MCF 10A (cell line): ENCODE data around the gene PTPRO. TPM values are rescaled to one million over a fixed set of nuclear protein-coding genes. Genes with fewer than 3 reads are reported as not detected.

Experiments
- BruUV-seq: library from RNA; stranded (reverse); fragments of 400-500 nt; replicated peaks from 2 replicates; lab custom pipeline; 2021; lab: Mats Ljungman, UMichigan
- CTCF ChIA-PET: fragments of 300-600 bp; sonication (Branson Sonifier 250); formaldehyde crosslinking; extraction: SDS; loops from one replicate; lab custom pipeline; 2021; ENCODE audit warnings: antibody characterized with exemption, inconsistent platforms; lab: Yijun Ruan, JAX
- POLR2A ChIA-PET: fragments of 300-600, 350-650 bp; sonication (Branson Sonifier 250); formaldehyde crosslinking; extraction: SDS; loops from one replicate; lab custom pipeline; 2020; ENCODE audit warnings: antibody characterized with exemption, inconsistent platforms; lab: Yijun Ruan, JAX
- DNase-seq: peaks from one replicate; pipeline ENCODE4 v3.0.0-alpha.2; 2018; ENCODE audit not compliant: unreplicated experiment
- H3K27ac Mint-ChIP-seq: one replicate; pipeline ENCODE4 v1.8.0; 2022; ENCODE audit warnings: mild to moderate bottlenecking, low read depth, mixed read lengths; ENCODE audit not compliant: unreplicated experiment
- H3K27me3 Mint-ChIP-seq: one replicate; pipeline ENCODE4 v1.8.0; 2022; ENCODE audit warnings: mixed read lengths; ENCODE audit not compliant: insufficient read depth, unreplicated experiment
- H3K36me3 Mint-ChIP-seq: one replicate; pipeline ENCODE4 v1.8.0; 2022; ENCODE audit warnings: mild to moderate bottlenecking, moderate library complexity, mixed read lengths; ENCODE audit not compliant: insufficient read depth, unreplicated experiment
- H3K4me1 Mint-ChIP-seq: one replicate; pipeline ENCODE4 v1.8.0; 2022; ENCODE audit warnings: mixed read lengths; ENCODE audit not compliant: insufficient read depth, unreplicated experiment
- H3K4me3 Mint-ChIP-seq: one replicate; pipeline ENCODE4 v1.8.0; 2022; ENCODE audit warnings: mild to moderate bottlenecking, moderate library complexity, mixed read lengths; ENCODE audit not compliant: unreplicated experiment
- H3K9me3 Mint-ChIP-seq: one replicate; pipeline ENCODE4 v1.8.0; 2022; ENCODE audit warnings: mixed read lengths; ENCODE audit not compliant: unreplicated experiment
- CTCF ChIP-seq: fragments of 200-600 bp; IDR thresholded peaks from one replicate; pipeline ENCODE4 v1.8.0; 2022; ENCODE audit warnings: antibody characterized with exemption, mild to moderate bottlenecking; ENCODE audit not compliant: unreplicated experiment
- intact Hi-C: fragments of 100-400 bp; cut with micrococcal nuclease; formaldehyde crosslinking; loops from 2 replicates; pipeline ENCODE4 v1.14.1; 2022
- total RNA-seq: library from RNA; stranded (reverse); gene quantifications from 2 replicates; pipeline ENCODE4 v1.2.3, GENCODE V29; 2022

PTPRO gene
- total RNA-seq, 1 experiment from 2014 or later, result 2.2 TPM

GRCh38 chr12:15546102-15546701 lies 223.9 kb downstream of the PTPRO start:
- H3K27ac Mint-ChIP-seq, result no peak overlapping the region
- POLR2A ChIA-PET, result interaction anchor here (1.0 kb wide), 1 partner anchor 9 kb away, joined by 3 read pairs; no protein-coding TSS in a partner anchor
- TF ChIP-seq CTCF, result no peak
- no peak for DNase-seq
- peaks cover 8% of the 10 kb centered on the region for H3K4me1 Mint-ChIP-seq
- H3K27me3 Mint-ChIP-seq, result no peaks in the 10 kb centered on the region
- intact Hi-C loops, result no loop called here
- no TSS peak for BruUV-seq
- CTCF ChIA-PET, result interaction anchor here (1.0 to 1.9 kb wide), 3 partner anchors 12 to 38 kb away, joined by 3 to 6 read pairs (median 5); no protein-coding TSS in a partner anchor
- H3K36me3 Mint-ChIP-seq, result no peaks in the 10 kb centered on the region
- H3K9me3 Mint-ChIP-seq, result no peaks in the 10 kb centered on the region
- H3K4me3 Mint-ChIP-seq, result no peak overlapping the region

GRCh38 chr12:15547063-15547462 lies 224.8 kb downstream of the PTPRO start:
- BruUV-seq, result no TSS peak
- H3K4me1 Mint-ChIP-seq, result peaks cover 8% of the 10 kb centered on the region
- H3K27me3 Mint-ChIP-seq, result no peaks in the 10 kb centered on the region
- intact Hi-C loops, result no loop called here
- H3K4me3 Mint-ChIP-seq, result no peak overlapping the region
- no peaks in the 10 kb centered on the region for H3K9me3 Mint-ChIP-seq
- DNase-seq, result no peak
- no peak for TF ChIP-seq CTCF
- no peaks in the 10 kb centered on the region for H3K36me3 Mint-ChIP-seq
- ChIA-PET POLR2A (interaction anchor here (0.6 to 1.5 kb wide), 2 partner anchors 10 to 23 kb away, joined by 4 to 5 read pairs; no protein-coding TSS in a partner anchor), CTCF (interaction anchor here (0.5 to 1.9 kb wide), 2 partner anchors 18 to 37 kb away, joined by 3 to 6 read pairs; no protein-coding TSS in a partner anchor)
- H3K27ac Mint-ChIP-seq, result no peak overlapping the region

- DNase-seq, result no peak
- no peak for TF ChIP-seq CTCF
- POLR2A ChIA-PET, result interaction anchor here (0.6 to 1.5 kb wide), 5 partner anchors 9 to 105 kb away, joined by 3 to 5 read pairs (median 4); no protein-coding TSS in a partner anchor
- H3K4me1 Mint-ChIP-seq, result peaks cover 8% of the 10 kb centered on the region
- no peaks in the 10 kb centered on the region for H3K36me3 Mint-ChIP-seq
- intact Hi-C loops, result no loop called here
- H3K27me3 Mint-ChIP-seq, result no peaks in the 10 kb centered on the region
- H3K4me3 Mint-ChIP-seq, result no peak overlapping the region
- H3K27ac Mint-ChIP-seq, result no peak overlapping the region
- BruUV-seq, result no TSS peak
- CTCF ChIA-PET, result interaction anchor here (0.7 to 1.8 kb wide), 7 partner anchors 12 to 310 kb away, joined by 3 to 5 read pairs (median 4); no protein-coding TSS in a partner anchor
- H3K9me3 Mint-ChIP-seq, result no peaks in the 10 kb centered on the region
Observed at GRCh38 chr12:15547691-15548090, 225.4 kb downstream of the PTPRO start.

GRCh38 chr12:15550793-15551192 lies 228.5 kb downstream of the PTPRO start:
- no TSS peak for BruUV-seq
- Mint-ChIP-seq H3K27me3 (no peaks in the 10 kb centered on the region), H3K4me3 (no peak overlapping the region), H3K27ac (no peak overlapping the region), H3K4me1 (no peaks in the 10 kb centered on the region), H3K36me3 (no peaks in the 10 kb centered on the region), H3K9me3 (no peaks in the 10 kb centered on the region)
- no peak for DNase-seq
- CTCF ChIA-PET, result interaction anchor here (1.5 to 3.2 kb wide), 3 partner anchors 18 to 40 kb away, joined by 4 to 10 read pairs (median 8); no protein-coding TSS in a partner anchor
- no peak for TF ChIP-seq CTCF
- POLR2A ChIA-PET, result interaction anchor here (0.6 kb wide), 1 partner anchor 25 kb away, joined by 3 read pairs; no protein-coding TSS in a partner anchor
- intact Hi-C loops, result no loop called here
